HG03066 (cell line): ENCODE results near the gene MMEL1.
"Not testable (repeated sequence)": the region's sequence is repeated elsewhere in the genome, so short reads cannot be mapped to it uniquely, and the experiment has no call there.

Experiments used
- ATAC-seq: cut with Tn5 transposase; IDR thresholded peaks from one replicate; pipeline ENCODE4 v1.9.1; 2021; ENCODE audit warnings: low read depth; ENCODE audit not compliant: unreplicated experiment

MMEL1 gene

GRCh38 chr1:2582391-2582790 is 50.4 kb downstream of the MMEL1 start:
- no peak for ATAC-seq

GRCh38 chr1:2580691-2581090 is 52.1 kb downstream of the MMEL1 start:
- no peak for ATAC-seq

DNA sequence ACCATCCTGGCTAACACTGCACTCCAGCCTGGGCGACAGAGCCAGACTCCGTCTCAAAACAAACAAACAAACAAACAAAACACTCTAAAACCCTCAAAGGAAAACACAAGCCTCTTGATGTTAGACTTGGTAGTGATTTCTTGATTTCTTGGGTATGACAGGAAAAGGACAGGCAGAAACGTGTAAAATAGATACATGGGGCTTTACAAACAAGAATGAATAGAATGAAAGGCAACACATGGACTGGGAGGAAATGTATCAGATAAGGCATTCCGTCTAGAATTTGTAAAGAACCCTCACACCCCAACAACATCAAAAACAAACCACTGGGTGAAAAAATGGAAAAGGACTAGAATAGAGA is 54.1 kb downstream of the MMEL1 start:
- no peak for ATAC-seq

DNA sequence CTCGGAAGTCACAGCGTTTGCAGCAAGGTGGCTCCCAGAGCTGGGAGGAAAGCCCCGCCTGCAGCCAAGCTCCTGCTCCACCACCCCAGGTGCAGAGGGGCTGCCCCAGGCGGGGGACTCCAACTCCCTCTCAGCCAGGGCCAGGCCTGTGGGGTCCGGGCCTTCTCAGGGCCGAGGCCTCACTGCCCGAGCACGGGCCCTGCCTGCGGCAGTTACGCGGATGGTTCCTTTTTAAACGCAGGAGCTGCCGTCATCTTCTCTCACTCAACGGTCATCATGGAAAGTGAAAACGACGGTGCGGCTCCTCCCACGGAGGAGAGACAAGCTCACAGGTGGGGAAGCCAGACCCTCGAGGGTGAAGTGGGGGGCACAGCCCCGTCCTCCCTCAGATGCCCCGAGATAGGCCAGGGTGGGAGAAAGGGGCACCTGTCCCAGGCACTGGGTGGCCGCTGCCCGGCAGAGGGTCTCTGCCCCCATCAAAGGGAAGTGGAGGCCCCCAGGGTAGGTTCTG is 55.2 kb downstream of the MMEL1 start:
- peak; percentile 27 for ATAC-seq

DNA sequence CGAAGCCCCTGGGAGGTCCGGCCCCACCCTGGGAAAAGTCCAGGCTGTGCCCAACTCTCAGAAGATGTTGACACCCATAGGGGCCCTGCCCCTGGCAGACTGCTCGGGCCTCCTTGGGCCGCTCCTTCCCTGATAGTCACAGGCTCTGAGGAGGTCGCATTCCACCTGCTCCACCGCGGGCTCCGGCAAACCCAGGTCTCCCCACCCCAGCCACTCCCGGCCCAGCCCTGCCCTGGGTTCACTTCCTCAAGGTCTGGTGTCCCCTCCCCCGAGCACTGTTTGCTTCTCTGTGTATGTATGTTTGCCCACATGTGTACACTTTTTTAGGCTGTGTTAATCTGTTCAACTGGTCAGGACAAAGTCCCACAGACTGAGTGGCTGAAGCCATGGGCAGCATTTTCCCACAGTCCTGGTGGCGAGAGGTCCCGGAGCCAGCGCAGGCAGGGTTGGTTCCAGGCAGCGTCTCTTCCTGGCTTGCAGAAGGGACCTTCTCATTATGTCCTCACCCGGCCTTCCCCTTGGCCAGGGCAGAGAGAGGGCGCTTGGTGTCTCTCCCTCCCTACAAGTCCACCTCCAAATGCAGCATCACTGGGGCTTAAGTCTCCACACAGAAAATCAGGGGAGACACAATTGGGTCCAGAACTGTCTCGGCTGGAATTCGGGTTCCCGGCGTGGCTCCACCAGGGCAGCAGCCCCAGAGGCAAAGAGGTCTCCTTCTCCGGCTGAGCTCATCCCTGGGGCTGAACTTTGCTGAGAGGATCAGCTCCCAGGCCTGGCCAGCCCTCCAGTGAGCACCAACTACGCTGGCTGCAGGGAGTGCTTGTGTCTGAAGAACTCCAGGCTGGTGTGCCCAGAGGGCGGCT is 56.8 kb downstream of the MMEL1 start:
- ATAC-seq: no peak

DNA sequence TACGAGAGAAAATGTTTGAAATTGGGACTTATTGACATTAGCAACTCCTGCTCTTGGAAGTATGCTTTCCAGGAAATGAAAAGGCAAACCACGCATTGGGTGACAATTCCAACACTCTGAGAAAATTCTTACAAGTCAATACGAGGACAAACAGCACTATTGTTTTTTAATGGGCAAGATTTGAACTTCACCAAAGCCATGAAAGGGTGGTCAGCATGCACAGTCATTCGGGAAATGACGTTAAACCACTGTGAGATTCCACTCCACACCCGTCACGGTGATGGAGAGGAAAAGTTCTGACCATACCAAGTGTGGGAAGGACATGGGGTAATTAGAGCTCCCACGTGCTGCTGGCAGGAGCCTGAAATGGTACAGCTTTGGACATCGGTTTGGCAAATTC is 58.5 kb downstream of the MMEL1 start:
- ATAC-seq: no peak

DNA sequence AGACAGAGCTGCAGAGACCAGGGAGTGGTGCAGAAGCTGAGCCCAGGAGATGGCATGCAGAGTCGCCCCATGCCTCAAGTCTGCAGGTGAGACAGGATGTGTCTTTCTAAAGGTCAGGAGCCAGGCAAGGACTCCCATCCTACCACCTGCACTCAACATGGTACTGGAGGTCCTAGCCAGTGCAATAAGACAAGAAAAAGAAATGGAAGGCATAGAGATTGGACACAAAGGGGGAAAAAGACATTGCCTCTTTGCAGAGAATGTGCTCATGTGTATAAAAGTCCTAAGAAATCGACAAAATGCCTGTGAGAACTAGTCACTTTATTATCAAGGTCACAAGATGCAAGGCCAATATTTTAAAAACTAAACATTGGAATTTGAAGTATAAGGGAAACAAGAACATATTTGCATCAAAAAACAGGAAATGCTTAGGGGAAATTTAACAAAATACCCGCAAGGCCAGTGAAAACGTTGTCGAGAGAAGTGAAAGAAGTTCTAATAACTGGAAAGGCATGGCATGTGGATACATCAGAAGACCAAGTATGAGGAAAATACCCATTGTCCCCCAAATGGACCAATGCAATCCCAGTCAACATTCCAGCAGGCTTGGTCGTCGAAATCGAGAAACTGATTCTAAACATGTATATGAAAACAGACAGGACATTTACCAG is 59.4 kb downstream of the MMEL1 start:
- no peak for ATAC-seq

- no peak for ATAC-seq
These were observed 61.5 kb downstream of the MMEL1 start for GRCh38 chr1:2571348-2571747.

DNA sequence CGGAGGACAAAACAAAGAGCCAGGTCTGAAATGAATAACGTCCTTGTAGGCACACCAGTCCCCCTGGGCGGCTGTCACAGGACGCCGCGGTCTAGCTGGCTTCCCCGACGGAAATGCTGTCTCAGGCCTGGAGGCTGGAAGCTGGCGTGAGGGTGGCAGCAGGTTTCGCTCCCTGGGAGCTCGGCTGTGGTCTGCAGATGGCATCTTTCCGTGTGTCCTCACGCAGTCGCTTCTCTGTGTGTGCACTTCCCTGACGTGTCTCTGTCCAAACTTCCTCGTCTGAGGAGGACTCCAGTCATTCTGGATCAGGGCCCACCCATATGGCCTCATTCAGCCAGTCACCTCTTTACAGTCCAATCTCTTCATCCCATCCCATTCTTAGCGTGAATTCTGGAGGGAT is 62.5 kb downstream of the MMEL1 start:
- ATAC-seq: no peak

DNA sequence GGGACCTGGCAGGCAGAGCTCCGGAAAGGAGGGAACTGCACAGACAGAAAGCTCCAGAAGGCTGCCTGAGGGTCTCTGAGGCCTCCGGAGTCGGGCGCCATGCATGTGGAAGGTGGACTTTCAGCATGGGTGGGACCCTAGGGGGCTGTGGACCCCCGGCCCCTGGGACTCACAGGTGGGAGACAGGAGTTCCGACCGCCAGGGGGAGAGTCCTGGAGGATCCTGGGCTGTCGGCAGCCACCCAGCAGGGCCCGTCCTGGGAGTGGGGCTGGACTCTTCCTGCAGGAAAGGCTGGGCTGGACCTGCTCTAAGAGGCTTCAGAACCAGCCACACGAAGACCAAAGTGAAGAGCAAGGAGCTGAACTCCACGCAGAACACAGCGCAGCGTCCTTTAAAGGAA is 63.1 kb downstream of the MMEL1 start:
- ATAC-seq: not testable (repeated sequence)

DNA sequence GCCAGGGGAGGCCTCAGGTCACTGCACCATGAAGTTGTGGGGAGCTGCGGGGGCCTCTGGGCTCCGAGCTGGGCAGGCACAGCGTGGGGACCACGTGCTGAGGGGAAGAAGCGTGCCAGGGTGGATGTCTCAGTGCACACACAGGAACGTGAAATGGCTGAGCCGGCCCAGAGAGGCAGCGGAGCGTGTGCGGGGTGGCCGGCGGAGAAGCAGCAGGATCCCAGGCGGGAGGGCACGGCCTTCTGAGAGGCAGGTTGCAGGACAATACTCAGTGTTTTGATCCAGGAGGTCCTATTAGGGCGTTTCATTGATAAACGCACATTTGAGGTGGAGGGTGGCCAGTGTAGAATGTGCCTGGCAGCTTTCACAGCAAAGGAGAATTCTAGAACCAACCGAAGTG is 63.8 kb downstream of the MMEL1 start:
- no peak for ATAC-seq

GRCh38 chr1:2568187-2568816 is 64.5 kb downstream of the MMEL1 start:
- ATAC-seq: not testable (repeated sequence)

- ATAC-seq: no peak
These were observed 65.6 kb downstream of the MMEL1 start for GRCh38 chr1:2567083-2567679.

GRCh38 chr1:2566101-2567045 is 66.4 kb downstream of the MMEL1 start:
- ATAC-seq: no peak

DNA sequence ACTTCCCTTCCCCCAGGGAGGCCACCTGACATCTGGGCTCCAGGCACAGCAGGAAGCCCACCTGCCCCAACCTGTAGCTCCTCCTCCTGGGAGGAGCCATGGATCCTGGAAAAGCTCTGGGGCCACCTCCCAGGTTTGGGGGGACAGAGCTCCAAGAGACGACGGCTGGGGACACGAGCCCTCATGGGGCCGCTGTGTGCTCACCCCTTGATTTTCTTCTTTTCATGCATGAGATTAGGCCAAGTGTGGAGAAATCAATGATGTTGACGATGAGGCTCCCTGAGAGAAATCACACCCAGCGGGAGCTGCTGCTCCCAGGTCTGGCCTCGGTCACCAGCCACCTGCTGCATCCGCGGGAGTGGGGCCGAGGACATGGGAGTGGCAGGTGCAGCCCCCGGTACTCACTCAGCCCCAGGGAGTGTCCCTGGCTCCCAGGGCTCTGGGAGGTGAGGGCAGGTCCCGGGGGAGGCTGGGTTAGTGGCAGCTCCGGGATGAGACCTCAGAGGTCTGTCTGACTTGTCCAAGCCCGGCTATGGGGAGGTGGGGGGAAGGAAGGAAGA is 67.9 kb downstream of the MMEL1 start:
- no peak for ATAC-seq

GRCh38 chr1:2564006-2564814 is 68.6 kb downstream of the MMEL1 start:
- ATAC-seq: no peak

DNA sequence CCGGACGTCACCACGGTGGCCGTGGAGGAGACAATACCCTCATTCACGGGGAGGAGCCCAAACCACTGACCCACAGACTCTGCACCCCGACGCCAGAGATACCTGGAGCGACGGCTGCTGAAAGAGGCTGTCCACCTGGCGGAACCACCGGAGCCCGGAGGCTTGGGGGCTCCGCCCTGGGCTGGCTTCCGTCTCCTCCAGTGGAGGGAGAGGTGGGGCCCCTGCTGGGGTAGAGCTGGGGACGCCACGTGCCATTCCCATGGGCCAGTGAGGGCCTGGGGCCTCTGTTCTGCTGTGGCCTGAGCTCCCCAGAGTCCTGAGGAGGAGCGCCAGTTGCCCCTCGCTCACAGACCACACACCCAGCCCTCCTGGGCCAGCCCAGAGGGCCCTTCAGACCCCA is 69.6 kb downstream of the MMEL1 start:
- ATAC-seq: no peak

DNA sequence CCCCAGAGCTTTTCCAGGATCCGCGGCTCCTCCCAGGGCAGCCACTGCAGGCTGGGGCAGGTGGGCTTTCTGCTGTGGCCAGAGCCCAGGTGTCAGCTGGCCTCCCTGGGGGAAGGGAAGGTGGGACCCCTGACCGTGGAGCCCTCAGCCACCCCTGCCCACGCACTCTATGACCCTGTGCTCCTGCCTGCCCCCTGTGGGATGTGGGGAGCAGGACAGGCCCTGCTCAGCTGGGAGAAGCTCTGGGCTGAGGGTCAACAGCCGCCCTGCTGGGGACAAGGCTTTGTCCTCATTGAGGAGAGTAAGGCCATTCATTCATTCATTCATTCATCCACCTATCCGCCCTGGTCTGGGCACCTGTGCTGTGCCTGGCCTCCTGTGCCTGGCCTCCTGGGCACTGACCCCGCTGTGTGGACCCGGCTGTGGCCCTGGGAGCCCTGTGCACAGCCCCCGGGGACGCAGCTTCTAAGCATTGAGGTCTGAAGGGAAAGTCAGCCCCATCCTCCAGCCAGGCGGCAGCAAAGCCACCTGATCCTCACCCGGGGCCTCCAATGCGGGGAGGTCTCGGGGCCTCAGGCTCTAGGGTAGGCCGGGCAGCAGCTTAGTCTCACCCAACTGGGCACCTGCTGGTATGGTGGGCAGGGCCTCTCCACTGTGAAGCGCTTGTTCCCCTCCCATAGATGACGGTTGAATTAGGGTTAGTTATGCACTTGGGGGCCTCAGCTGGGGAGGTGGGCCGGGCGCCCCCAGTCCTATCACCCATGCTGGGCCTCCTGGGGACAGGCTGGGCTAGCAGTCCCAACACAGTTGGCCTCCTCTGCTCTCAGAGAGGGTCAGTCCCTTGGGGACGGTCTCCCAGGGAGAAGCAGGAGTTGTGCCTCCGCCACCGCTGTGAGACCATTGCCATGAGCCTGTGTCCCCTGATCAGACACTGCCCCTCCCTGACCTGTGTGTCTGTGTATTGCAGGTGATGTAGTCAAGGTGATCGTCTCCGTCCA is 70.6 kb downstream of the MMEL1 start:
- no peak for ATAC-seq
